ENCODE results near the gene PDGFA. TPM values are rescaled to one million over a fixed set of nuclear protein-coding genes. Genes with fewer than 3 reads are reported as not detected.

PDGFA gene
- total RNA-seq, 3 donors from 2014 or later (not counting 1 experiment from before 2014, with no cell fraction given) = 0.86 to 2.0 (median 1.5) TPM

DNA sequence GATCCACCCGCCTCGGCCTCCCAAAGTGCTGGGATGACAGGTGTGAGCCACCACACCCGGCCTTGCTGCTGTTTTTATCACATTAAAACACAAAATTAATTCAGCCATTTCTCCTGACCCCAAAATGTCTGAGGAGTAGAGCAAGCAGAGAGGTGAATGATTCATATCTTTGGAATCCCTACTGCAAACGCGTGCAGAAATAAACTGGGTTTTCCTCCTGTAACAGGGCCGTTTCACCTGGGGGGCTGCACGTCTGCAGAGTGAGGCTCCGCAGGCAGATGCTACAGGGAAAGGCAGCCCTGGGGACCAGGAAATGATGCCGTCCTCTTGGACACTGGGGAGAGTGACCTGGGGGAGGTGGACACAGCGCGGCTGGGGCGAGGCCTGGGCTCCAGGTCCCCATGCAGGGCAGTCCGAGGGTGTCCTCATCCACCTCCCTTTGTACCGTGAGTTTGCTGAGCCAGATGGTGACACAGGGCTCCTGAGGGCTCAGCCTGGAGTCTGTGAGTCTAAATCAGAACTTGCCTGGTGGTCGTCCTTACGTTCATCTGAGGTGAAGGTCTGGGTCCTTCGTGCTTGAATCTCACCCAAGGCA, 41.9 kb downstream of the PDGFA start:
- TF ChIP-seq, protein P1, sequence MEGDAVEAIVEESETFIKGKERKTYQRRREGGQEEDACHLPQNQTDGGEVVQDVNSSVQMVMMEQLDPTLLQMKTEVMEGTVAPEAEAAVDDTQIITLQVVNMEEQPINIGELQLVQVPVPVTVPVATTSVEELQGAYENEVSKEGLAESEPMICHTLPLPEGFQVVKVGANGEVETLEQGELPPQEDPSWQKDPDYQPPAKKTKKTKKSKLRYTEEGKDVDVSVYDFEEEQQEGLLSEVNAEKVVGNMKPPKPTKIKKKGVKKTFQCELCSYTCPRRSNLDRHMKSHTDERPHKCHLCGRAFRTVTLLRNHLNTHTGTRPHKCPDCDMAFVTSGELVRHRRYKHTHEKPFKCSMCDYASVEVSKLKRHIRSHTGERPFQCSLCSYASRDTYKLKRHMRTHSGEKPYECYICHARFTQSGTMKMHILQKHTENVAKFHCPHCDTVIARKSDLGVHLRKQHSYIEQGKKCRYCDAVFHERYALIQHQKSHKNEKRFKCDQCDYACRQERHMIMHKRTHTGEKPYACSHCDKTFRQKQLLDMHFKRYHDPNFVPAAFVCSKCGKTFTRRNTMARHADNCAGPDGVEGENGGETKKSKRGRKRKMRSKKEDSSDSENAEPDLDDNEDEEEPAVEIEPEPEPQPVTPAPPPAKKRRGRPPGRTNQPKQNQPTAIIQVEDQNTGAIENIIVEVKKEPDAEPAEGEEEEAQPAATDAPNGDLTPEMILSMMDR (IDR thresholded peaks at IDR 0.05) = no peak
- H3K27ac Mint-ChIP-seq = no peak overlapping the region
- no peaks in the 10 kb centered on the region for H3K9me3 ChIP-seq (ENCODE audit: control insufficient read depth, insufficient read depth, low read length)
- no peak for DNase-seq
- no peaks in the 10 kb centered on the region for H3K36me3 ChIP-seq (ENCODE audit: control insufficient read depth, insufficient read depth, low read length)
- H3K4me1 ChIP-seq (ENCODE audit: control insufficient read depth, insufficient read depth, low read length) = no peaks in the 10 kb centered on the region
- no peaks in the 10 kb centered on the region for H3K36me3 Mint-ChIP-seq
- no peaks in the 10 kb centered on the region for H3K27me3 ChIP-seq (ENCODE audit: control insufficient read depth, insufficient read depth, low read length)
- H3K27ac ChIP-seq (ENCODE audit: low read length) = no peak overlapping the region
- no peak for ATAC-seq
- 84% methylated on average over 14 of the region's 17 CpGs for WGBS (ENCODE audit: insufficient coverage)
- intact Hi-C loops (cut with micrococcal nuclease) = no loop called here
- H3K4me1 Mint-ChIP-seq = no peaks in the 10 kb centered on the region
- H3K4me3 ChIP-seq (ENCODE audit: low read length) = no peak overlapping the region
- H3K9me3 Mint-ChIP-seq = peaks cover 6 to 8% of the 10 kb centered on the region in 2 donors
- H3K27me3 Mint-ChIP-seq (ENCODE audit: low read depth in 2 of 2) = peaks cover 0 to 8% of the 10 kb centered on the region in 2 donors
- no peak overlapping the region for H3K4me3 Mint-ChIP-seq

DNA sequence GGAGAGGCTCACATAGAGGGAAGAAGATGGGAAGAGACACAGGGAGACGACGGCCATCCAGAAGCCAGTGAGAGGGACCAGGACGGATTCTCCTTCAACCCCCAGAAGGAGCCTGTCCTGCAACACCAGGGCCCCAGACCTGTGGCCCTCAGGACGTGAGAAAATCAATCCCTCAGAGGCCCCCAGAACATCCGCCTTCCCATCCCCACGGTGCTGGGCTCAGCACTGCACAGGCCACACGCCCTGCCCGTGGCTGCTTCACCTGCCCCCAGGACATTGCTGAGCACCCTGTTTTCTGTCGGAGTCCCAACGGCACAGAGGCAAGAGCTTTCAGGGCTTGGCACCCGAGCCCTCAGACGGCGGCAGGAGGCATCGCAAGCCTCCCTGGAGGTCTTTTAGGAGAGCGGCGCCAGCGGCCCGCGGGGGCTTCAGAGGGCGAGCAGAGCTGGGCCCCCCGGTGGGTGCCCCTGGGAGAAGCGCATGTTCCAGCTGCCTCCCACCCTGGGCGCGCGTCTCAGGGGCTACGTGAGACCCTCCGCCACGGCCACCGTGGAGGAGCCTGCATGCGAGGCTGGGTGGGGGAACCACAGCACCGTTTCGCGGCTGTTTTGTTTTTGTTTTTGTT, 42.8 kb downstream of the PDGFA start:
- Mint-ChIP-seq H3K4me3 (no peak overlapping the region), H3K27ac (no peak overlapping the region), H3K27me3 (ENCODE audit: low read depth in 2 of 2) (no peaks in the 10 kb centered on the region), H3K36me3 (no peaks in the 10 kb centered on the region), H3K4me1 (no peaks in the 10 kb centered on the region), H3K9me3 (no peaks in the 10 kb centered on the region)
- ATAC-seq = no peak
- WGBS (ENCODE audit: insufficient coverage) = 83% methylated on average over 33 of the region's 33 CpGs
- no peak overlapping the region for H3K27ac ChIP-seq (ENCODE audit: low read length)
- no peak for DNase-seq
- intact Hi-C loops (cut with micrococcal nuclease) = no loop called here
- H3K27me3 ChIP-seq (ENCODE audit: control insufficient read depth, insufficient read depth, low read length) = no peaks in the 10 kb centered on the region
- H3K4me3 ChIP-seq (ENCODE audit: low read length) = no peak overlapping the region
- H3K4me1 ChIP-seq (ENCODE audit: control insufficient read depth, insufficient read depth, low read length) = no peaks in the 10 kb centered on the region
- no peaks in the 10 kb centered on the region for H3K9me3 ChIP-seq (ENCODE audit: control insufficient read depth, insufficient read depth, low read length)
- TF ChIP-seq, protein P1 (IDR thresholded peaks at IDR 0.05) = no peak
- H3K36me3 ChIP-seq (ENCODE audit: control insufficient read depth, insufficient read depth, low read length) = no peaks in the 10 kb centered on the region

DNA sequence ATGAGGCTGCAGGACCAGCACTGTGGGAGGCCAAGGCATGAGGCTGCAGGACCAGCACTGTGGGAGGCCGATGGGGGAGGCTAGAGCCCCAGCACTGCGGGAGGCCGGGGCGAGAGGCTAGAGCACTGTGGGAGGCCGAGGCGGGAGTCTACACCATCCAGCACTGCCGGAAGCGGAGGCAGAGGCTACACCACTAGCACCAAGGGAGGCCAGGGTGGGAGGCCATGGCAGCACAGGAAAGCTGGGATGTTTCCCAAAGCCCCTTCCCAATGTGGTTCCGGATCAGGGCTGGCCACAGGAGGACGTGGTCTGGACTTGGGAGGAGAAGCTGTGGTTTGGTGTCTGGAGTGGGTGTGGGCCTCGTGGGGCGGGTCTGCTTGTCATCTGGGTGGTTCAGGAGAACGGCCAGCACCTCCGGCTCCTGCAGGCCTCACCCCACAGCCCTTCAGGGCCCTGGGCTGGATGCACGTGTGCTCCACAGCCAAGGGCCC, 43.6 kb downstream of the PDGFA start:
- WGBS (ENCODE audit: insufficient coverage) = 82% methylated on average over 14 of the region's 15 CpGs

More for the DNA sequence above, 43.6 kb downstream of the PDGFA start:
- H3K9me3 ChIP-seq (ENCODE audit: control insufficient read depth, insufficient read depth, low read length) = no peaks in the 10 kb centered on the region
- Mint-ChIP-seq H3K27me3 (ENCODE audit: low read depth in 2 of 2) (no peaks in the 10 kb centered on the region), H3K27ac (no peak overlapping the region), H3K4me3 (no peak overlapping the region), H3K36me3 (no peaks in the 10 kb centered on the region), H3K9me3 (no peaks in the 10 kb centered on the region), H3K4me1 (no peaks in the 10 kb centered on the region)
- DNase-seq = no peak
- H3K27me3 ChIP-seq (ENCODE audit: control insufficient read depth, insufficient read depth, low read length) = no peaks in the 10 kb centered on the region
- intact Hi-C loops (cut with micrococcal nuclease) = no loop called here
- no peak for ATAC-seq
- no peak overlapping the region for H3K4me3 ChIP-seq (ENCODE audit: low read length)
- H3K36me3 ChIP-seq (ENCODE audit: control insufficient read depth, insufficient read depth, low read length) = no peaks in the 10 kb centered on the region
- H3K27ac ChIP-seq (ENCODE audit: low read length) = no peak overlapping the region
- H3K4me1 ChIP-seq (ENCODE audit: control insufficient read depth, insufficient read depth, low read length) = no peaks in the 10 kb centered on the region
- TF ChIP-seq, protein P1 (IDR thresholded peaks at IDR 0.05) = no peak
